Uterus (tissue), 2 donors: Measurements from ENCODE around the gene RAB3D.

Experiments used
- POLR2A ChIP-seq, 2 donors: fragments of 450-650 bp; IDR thresholded peaks; one replicate each; pipeline ENCODE4 v1.6.1; 2016; ENCODE audit warnings: antibody characterized with exemption in 2 of 2, mild to moderate bottlenecking in 1 of 2, moderate library complexity in 1 of 2
- TF ChIP-seq, protein P1 (sequence below), 4 experiments: fragments of 200-600 bp in 2 of 4; fragments of 450-650 bp in 2 of 4; sonication (generic) in 2 of 4; IDR thresholded peaks; one replicate each; pipeline ENCODE4 v1.5.1; 2016 to 2019; ENCODE audit warnings: antibody characterized with exemption in 4 of 4, mild to moderate bottlenecking in 2 of 4, moderate library complexity in 1 of 4

DNA sequence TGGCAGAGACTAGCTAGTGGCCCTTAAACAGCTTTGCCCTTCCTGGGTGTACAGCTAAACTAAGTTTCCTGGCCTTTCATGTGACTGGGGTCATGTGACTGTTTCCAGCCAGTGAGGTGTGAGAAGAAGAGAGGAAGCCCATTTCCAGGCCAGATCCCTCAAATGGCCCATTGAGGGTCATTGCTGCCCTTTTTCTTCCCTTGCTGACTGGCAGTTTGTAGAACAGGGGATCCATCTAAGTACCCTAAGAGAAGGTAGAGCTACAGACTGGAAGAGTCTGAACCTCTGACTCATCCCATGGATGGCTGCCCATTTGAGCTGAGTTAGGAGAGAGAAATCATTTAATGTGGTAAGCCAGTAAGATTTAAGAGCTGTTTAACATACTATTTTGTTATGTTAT lies 37.8 kb upstream of the RAB3D start:
- TF ChIP-seq, protein P1, sequence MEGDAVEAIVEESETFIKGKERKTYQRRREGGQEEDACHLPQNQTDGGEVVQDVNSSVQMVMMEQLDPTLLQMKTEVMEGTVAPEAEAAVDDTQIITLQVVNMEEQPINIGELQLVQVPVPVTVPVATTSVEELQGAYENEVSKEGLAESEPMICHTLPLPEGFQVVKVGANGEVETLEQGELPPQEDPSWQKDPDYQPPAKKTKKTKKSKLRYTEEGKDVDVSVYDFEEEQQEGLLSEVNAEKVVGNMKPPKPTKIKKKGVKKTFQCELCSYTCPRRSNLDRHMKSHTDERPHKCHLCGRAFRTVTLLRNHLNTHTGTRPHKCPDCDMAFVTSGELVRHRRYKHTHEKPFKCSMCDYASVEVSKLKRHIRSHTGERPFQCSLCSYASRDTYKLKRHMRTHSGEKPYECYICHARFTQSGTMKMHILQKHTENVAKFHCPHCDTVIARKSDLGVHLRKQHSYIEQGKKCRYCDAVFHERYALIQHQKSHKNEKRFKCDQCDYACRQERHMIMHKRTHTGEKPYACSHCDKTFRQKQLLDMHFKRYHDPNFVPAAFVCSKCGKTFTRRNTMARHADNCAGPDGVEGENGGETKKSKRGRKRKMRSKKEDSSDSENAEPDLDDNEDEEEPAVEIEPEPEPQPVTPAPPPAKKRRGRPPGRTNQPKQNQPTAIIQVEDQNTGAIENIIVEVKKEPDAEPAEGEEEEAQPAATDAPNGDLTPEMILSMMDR (IDR thresholded peaks at IDR 0.05), result no peak
- no peak for TF ChIP-seq POLR2A (IDR thresholded peaks at IDR 0.05)
